Fibroblast of the aortic adventitia (primary cell): Measurements from ENCODE around the gene CDH13. TPM values are rescaled to one million over a fixed set of nuclear protein-coding genes. Genes with fewer than 3 reads are reported as not detected.

Experiments
- DNase-seq: peaks from one replicate; pipeline ENCODE4 v3.0.0-alpha.2; 2010; ENCODE audit warnings: low read depth
- H3K4me3 ChIP-seq: 2 replicates; pipeline ENCODE4 v1.5.1; 2011; ENCODE audit warnings: low read depth, mild to moderate bottlenecking, control low read depth, low read length, moderate library complexity
- total RNA-seq: library from RNA; depleted of rRNA; stranded (reverse); fragments of >200 nt; gene quantifications from 2 replicates; pipeline ENCODE4 v1.2.3, GENCODE V29; 2012; ENCODE audit warnings: low replicate concordance
- TF ChIP-seq, protein P1 (sequence below): IDR thresholded peaks from 2 replicates; pipeline ENCODE4 v1.5.1; 2011; ENCODE audit warnings: mild to moderate bottlenecking, low read length, control low read depth, inconsistent platforms; ENCODE audit not compliant: insufficient read depth

The CDH13 gene
- total RNA-seq, 1 donor = 55.7 TPM

- no peak for DNase-seq
- TF ChIP-seq, protein P1, sequence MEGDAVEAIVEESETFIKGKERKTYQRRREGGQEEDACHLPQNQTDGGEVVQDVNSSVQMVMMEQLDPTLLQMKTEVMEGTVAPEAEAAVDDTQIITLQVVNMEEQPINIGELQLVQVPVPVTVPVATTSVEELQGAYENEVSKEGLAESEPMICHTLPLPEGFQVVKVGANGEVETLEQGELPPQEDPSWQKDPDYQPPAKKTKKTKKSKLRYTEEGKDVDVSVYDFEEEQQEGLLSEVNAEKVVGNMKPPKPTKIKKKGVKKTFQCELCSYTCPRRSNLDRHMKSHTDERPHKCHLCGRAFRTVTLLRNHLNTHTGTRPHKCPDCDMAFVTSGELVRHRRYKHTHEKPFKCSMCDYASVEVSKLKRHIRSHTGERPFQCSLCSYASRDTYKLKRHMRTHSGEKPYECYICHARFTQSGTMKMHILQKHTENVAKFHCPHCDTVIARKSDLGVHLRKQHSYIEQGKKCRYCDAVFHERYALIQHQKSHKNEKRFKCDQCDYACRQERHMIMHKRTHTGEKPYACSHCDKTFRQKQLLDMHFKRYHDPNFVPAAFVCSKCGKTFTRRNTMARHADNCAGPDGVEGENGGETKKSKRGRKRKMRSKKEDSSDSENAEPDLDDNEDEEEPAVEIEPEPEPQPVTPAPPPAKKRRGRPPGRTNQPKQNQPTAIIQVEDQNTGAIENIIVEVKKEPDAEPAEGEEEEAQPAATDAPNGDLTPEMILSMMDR = no peak
- no peak overlapping the region for H3K4me3 ChIP-seq
These were observed 443.8 kb downstream of the CDH13 start for GRCh38 chr16:83070416-83071209.

GRCh38 chr16:83075956-83076355 lies 449.2 kb downstream of the CDH13 start:
- TF ChIP-seq, protein P1 = no peak
- H3K4me3 ChIP-seq = no peak overlapping the region
- DNase-seq = no peak

DNA sequence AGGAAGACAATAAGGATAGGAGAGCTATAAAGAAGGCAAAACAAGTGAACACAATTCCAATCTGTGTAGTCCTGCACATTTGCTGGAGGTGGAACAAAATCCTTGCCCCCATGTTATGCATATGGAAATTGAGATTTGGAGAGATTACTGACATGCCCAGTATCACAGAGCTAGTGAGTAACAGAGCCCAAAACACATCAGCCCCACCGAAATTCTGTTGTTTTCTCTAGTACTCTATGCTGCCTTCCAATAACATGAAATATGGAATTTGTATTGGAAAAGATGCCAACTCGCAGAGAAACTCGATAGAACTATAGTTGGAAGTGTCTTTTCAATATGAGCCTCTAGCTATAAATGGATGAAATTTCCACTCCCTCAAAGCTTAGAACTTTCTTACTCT lies 456.6 kb downstream of the CDH13 start:
- no peak overlapping the region for H3K4me3 ChIP-seq
- TF ChIP-seq, protein P1 = no peak
- DNase-seq = no peak

DNA sequence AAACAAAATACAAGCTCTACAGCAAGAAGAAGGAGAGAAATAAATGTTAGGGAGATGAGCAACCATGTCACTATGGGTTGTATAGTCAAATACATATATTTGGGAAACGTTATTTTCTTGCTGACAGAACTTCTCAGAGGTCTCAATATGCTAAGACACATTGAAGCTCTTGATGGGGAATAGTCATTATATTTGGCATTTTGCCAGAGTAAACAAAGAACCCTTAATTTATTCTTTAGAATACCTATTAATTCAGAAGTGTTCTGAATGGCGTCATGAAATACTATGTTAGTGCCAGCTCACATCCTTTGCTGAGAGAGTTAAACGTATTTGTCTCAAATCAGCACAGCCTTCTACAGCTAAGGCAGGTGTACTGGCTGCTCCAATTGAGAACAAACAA lies 458.9 kb downstream of the CDH13 start:
- DNase-seq = no peak
- no peak overlapping the region for H3K4me3 ChIP-seq
- TF ChIP-seq, protein P1 = no peak

DNA sequence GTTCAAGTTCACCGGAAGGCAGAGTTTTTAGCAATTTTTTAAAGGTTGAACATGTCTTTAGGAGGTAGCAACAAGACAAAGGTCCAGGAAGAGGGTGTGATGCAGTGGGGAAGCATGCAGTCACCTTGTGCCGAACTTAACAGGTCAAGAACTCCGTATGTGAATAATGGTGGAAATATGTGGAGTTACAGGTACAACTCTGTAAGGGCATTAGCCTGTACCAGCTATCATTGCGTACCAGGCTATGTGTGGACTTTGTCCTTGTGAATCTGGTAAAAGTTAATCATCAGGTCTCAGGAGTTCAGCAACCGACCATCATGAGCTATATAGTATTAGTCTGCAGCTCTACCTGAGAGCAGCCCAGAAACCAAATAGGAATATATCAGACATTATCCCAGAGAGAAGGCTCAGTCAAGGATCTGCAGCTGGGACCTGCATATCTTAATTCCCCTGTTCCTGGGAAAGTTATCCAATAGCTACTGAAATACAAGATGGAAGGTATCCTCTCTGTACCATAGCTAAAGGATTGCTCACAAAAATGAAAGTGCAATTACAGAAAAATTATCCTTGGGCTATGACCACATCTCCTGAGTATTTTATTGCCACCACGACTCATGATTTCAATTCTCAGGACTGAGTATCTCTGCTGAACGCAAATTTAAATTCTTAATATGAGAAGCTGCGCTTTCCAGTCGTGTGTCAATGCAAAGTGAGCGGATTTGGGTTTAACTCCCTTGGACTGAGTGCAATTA lies 469.3 kb downstream of the CDH13 start:
- no peak for DNase-seq
- TF ChIP-seq, protein P1 = no peak
- H3K4me3 ChIP-seq = no peak overlapping the region

DNA sequence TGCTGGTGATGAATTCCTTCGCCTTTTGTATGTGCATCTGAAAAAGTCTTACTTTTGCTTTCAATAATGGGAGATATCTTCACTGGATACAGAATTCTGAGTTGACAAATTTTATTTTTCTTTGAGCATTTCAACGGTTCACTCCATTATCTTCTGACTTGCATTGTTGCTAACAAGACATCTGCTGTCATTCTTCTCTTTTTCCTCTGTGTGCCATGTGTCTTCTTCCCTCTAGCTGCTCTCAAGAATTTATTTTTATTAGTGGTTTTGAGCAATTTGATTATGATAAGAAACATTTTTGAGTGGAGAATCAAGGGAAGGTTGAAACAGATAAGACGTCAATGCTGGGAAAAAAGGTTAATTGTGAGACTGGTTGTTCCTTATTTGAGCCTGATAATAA lies 471.8 kb downstream of the CDH13 start:
- H3K4me3 ChIP-seq = no peak overlapping the region
- no peak for DNase-seq
- TF ChIP-seq, protein P1 = no peak
